Stimulated activated CD8-positive, alpha-beta memory T cell treated with anti-CD3 and anti-CD28 coated beads, Interleukin-15, amount 100 ng/mL, for 24 hours (primary cell): ENCODE data around the gene FUT8.
"Not testable (repeated sequence)": the region's sequence is repeated elsewhere in the genome, so short reads cannot be mapped to it uniquely, and the experiment has no call there.

Experiments
- DNase-seq: peaks from one replicate; pipeline ENCODE4 v3.0.0-alpha.2; 2020; ENCODE audit warnings: low read depth

The FUT8 gene

GRCh38 chr14:65453807-65454480 is 41.4 kb downstream of the FUT8 start:
- DNase-seq, result no peak

GRCh38 chr14:65456247-65456646 is 43.7 kb downstream of the FUT8 start:
- no peak for DNase-seq

GRCh38 chr14:65461730-65462129 is 49.2 kb downstream of the FUT8 start:
- no peak for DNase-seq

GRCh38 chr14:65462411-65462810 is 49.9 kb downstream of the FUT8 start:
- no peak for DNase-seq

- DNase-seq, result no peak
Measured at GRCh38 chr14:65465584-65465983, 53.1 kb downstream of the FUT8 start.

GRCh38 chr14:65467926-65468325 is 55.4 kb downstream of the FUT8 start:
- not testable (repeated sequence) for DNase-seq

- no peak for DNase-seq
Measured at GRCh38 chr14:65469903-65470302, 57.4 kb downstream of the FUT8 start.

GRCh38 chr14:65470404-65470880 is 57.9 kb downstream of the FUT8 start:
- DNase-seq, result no peak

GRCh38 chr14:65471038-65471878 is 58.7 kb downstream of the FUT8 start:
- DNase-seq, result no peak

- no peak for DNase-seq
Measured at GRCh38 chr14:65472189-65472588, 59.7 kb downstream of the FUT8 start.

- no peak for DNase-seq
Measured at GRCh38 chr14:65476273-65476941, 63.9 kb downstream of the FUT8 start.

GRCh38 chr14:65476942-65477318 is 64.4 kb downstream of the FUT8 start:
- DNase-seq, result no peak

- DNase-seq, result no peak
Measured at GRCh38 chr14:65478017-65478416, 65.5 kb downstream of the FUT8 start.

- DNase-seq, result no peak
Measured at GRCh38 chr14:65478596-65478995, 66.1 kb downstream of the FUT8 start.

GRCh38 chr14:65479386-65479785 is 66.9 kb downstream of the FUT8 start:
- DNase-seq, result no peak

GRCh38 chr14:65482757-65483438 is 70.4 kb downstream of the FUT8 start:
- DNase-seq, result no peak

GRCh38 chr14:65483647-65484046 is 71.1 kb downstream of the FUT8 start:
- no peak for DNase-seq

GRCh38 chr14:65485516-65485915 is 73.0 kb downstream of the FUT8 start:
- DNase-seq, result no peak

- DNase-seq, result no peak
Measured at GRCh38 chr14:65486863-65487262, 74.3 kb downstream of the FUT8 start.

GRCh38 chr14:65487783-65488494 is 75.4 kb downstream of the FUT8 start:
- DNase-seq, result no peak

GRCh38 chr14:65491274-65491673 is 78.7 kb downstream of the FUT8 start:
- DNase-seq, result no peak

GRCh38 chr14:65492266-65492665 is 79.7 kb downstream of the FUT8 start:
- DNase-seq, result no peak
